ENCODE data around the gene PCBP3. TPM values are rescaled to one million over a fixed set of nuclear protein-coding genes. Genes with fewer than 3 reads are reported as not detected.
"Not testable (repeated sequence)": the region's sequence is repeated elsewhere in the genome, so short reads cannot be mapped to it uniquely, and the experiment has no call there.

Gene PCBP3
- total RNA-seq, 1 donor, result 2.2 TPM

DNA sequence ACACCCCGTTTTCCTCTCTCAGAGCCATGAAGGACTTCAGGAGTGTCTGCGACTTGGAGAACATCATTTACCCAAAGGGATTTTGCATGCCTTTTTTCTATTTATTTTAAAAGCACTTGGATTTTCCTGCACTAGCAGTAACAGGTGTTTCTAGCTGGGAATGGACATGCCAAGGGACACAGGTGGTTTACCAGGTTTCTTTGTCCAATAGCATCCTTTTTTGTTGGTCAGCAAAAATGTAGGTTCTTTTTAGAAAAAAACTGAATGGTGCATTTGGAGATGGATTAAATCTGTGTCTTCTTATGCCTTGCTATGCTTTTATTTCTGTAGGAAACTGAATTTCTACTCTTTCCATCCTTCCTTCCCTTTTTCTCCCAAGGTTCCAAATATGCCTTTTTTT lies 205.3 kb downstream of the PCBP3 start:
- H3K4me3 ChIP-seq (ENCODE audit: low read length), result no peak overlapping the region
- H3K27me3 ChIP-seq (ENCODE audit: insufficient read depth, low read length), result no peaks in the 10 kb centered on the region
- H3K4me1 ChIP-seq (ENCODE audit: insufficient read depth, low read length), result no peaks in the 10 kb centered on the region
- no peaks in the 10 kb centered on the region for H3K9me3 ChIP-seq (ENCODE audit: low read depth, low read length)

DNA sequence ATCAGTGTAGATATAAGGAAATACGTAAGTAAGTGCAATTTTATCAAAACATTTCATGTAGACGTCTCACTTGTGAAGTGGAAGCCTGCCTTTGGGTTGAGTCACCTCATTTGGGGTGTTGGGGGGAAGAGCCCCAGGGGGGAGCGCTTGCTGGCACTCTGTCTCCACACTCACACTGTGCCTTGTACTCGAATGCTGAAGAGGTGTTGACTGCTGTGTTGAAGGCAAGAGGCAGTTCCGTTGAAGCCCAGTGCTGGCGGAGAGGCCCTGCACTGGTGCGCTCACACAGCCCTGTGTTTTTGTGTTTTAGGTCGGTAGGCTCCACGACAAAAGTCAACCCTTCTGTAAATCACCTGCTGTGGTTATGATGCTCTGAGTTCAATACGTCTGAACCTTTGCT lies 206.1 kb downstream of the PCBP3 start:
- H3K4me3 ChIP-seq (ENCODE audit: low read length), result no peak overlapping the region
- no peaks in the 10 kb centered on the region for H3K27me3 ChIP-seq (ENCODE audit: insufficient read depth, low read length)
- H3K9me3 ChIP-seq (ENCODE audit: low read depth, low read length), result no peaks in the 10 kb centered on the region
- no peaks in the 10 kb centered on the region for H3K4me1 ChIP-seq (ENCODE audit: insufficient read depth, low read length)

DNA sequence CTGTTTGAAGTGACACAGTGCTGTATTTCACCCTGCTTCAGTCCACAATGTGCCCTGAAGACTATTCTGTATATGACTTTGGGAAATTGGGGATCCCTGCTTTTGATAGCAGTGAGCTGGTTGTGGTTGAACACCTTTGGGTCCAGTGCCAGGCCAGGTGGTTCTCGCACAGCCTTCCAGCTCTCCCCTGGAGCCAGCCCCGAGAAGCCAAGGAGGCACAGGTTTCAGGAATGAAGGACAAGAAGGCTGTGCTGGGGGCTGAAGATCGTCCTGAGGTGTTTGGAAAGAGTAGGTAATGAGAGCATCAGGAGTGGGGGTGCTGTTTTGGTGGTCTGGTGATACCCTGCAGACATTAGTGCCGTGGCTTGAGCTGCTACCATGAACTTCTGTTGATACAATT lies 206.7 kb downstream of the PCBP3 start:
- Histone ChIP-seq H3K4me3 (ENCODE audit: low read length) (no peak overlapping the region), H3K4me1 (ENCODE audit: insufficient read depth, low read length) (no peaks in the 10 kb centered on the region), H3K9me3 (ENCODE audit: low read depth, low read length) (no peaks in the 10 kb centered on the region), H3K27me3 (ENCODE audit: insufficient read depth, low read length) (no peaks in the 10 kb centered on the region)

DNA sequence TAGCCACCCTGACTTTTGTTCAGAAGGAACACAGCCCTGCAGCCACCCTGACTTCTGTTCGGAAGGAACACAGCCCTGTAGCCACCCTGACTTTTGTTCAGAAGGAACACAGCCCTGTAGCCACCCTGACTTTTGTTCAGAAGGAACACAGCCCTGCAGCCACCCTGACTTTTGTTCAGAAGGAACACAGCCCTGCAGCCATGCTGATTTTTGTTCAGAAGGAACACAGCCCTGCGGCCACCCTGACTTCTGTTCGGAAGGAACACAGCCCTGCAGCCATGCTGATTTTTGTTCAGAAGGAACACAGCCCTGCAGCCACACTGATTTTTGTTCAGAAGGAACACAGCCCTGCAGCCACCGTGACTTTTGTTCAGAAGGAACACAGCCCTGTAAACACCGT lies 208.9 kb downstream of the PCBP3 start:
- not testable (repeated sequence) for H3K27me3 ChIP-seq (ENCODE audit: insufficient read depth, low read length); H3K4me1 ChIP-seq (ENCODE audit: insufficient read depth, low read length); H3K9me3 ChIP-seq (ENCODE audit: low read depth, low read length); H3K4me3 ChIP-seq (ENCODE audit: low read length)

DNA sequence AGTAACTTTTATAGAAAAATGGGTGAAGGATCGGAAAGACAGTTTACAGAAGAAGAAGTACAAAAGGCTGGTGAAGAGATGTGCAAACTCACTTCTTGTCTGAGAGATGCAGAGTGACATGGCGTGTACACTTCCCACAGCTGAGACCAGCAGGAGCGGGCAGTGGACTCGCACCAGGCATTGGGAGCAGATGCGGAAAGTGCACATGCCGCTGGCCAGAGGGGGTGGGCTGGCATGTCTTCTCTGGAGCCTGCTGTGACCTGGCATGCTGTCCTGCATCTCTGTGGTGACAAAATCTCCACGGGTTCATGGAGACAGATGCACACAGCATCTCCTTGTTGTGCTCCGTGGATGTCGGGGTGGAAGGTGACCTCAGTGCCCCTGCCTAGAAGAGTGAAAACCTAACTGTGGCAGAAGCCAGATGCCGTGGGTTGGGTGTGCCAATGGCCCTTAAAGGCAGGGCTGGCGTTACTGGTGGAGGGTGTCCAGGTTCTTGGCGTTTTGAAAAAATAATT lies 209.4 kb downstream of the PCBP3 start:
- H3K9me3 ChIP-seq (ENCODE audit: low read depth, low read length), result no peaks in the 10 kb centered on the region

DNA sequence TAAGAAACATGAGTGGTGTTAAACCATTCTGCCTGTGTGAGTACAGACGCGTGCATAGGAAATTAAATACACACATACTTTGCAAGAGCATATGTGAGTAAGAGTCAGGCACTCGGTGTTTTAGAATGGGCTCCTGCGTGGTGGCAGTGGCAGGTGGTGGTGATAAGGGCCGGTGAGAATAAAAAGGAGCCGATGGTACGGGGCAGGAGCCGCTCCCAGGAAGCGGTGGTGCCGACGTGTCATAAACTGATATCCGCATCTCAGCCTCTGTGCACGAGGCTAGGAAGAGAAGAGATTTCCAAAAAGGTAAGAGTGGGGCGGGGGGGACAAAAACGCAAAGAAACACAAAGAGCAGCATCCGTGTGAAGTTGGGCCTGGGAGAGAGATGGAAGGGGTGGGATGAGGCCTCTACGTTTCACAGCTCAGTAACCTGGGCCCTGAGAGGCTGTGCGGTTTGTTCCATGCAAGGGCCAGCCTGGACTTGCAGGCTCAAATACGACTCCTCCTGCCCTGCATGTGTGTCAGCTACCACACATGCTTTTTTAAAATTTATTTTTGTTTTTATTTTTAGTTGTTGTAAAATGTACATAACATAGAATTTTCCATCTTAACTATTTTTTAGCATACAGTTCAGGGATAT lies 210.3 kb downstream of the PCBP3 start:
- no peaks in the 10 kb centered on the region for H3K9me3 ChIP-seq (ENCODE audit: low read depth, low read length)
- no peak overlapping the region for H3K4me3 ChIP-seq (ENCODE audit: low read length)
- H3K4me1 ChIP-seq (ENCODE audit: insufficient read depth, low read length), result no peaks in the 10 kb centered on the region
- no peaks in the 10 kb centered on the region for H3K27me3 ChIP-seq (ENCODE audit: insufficient read depth, low read length)

More for the DNA sequence above, 209.4 kb downstream of the PCBP3 start:
- Histone ChIP-seq H3K4me1 (ENCODE audit: insufficient read depth, low read length) (no peaks in the 10 kb centered on the region), H3K4me3 (ENCODE audit: low read length) (no peak overlapping the region), H3K27me3 (ENCODE audit: insufficient read depth, low read length) (no peaks in the 10 kb centered on the region)

DNA sequence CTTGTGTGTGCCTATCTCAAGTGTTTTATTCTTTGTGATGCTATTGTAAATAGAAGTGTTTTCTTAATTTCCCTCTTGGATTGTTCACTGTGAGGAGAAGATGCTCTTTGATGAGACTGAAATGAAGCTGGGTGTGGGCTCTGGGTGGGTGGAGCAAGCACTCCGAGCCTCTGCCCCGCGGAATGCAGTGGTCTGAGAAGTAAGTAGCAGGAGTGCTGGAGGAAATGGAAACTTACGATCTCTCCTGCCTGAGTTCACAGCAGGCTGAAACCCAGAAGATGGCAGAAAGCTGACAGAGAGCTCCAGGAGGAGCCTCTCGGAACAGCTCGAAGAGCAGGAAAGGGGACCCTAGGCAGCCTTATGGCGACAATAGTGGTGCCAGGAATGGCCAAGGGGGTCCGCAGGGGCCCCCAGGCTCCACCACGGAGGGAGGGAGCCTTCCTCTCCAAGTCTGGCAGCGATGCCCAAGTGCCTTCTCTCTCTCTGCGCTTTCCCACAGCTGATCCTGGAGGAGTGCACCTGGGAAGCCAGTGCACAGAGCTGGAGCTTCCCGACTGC lies 211.2 kb downstream of the PCBP3 start:
- no peaks in the 10 kb centered on the region for H3K9me3 ChIP-seq (ENCODE audit: low read depth, low read length)
- no peaks in the 10 kb centered on the region for H3K4me1 ChIP-seq (ENCODE audit: insufficient read depth, low read length)
- no peaks in the 10 kb centered on the region for H3K27me3 ChIP-seq (ENCODE audit: insufficient read depth, low read length)
- no peak overlapping the region for H3K4me3 ChIP-seq (ENCODE audit: low read length)

- Histone ChIP-seq H3K27me3 (ENCODE audit: insufficient read depth, low read length) (no peaks in the 10 kb centered on the region), H3K9me3 (ENCODE audit: low read depth, low read length) (no peaks in the 10 kb centered on the region), H3K4me1 (ENCODE audit: insufficient read depth, low read length) (no peaks in the 10 kb centered on the region), H3K4me3 (ENCODE audit: low read length) (no peak overlapping the region)
Measured at GRCh38 chr21:45855248-45855811, 211.8 kb downstream of the PCBP3 start.

GRCh38 chr21:45856442-45856841 lies 212.9 kb downstream of the PCBP3 start:
- Histone ChIP-seq H3K4me1 (ENCODE audit: insufficient read depth, low read length) (no peaks in the 10 kb centered on the region), H3K27me3 (ENCODE audit: insufficient read depth, low read length) (no peaks in the 10 kb centered on the region), H3K9me3 (ENCODE audit: low read depth, low read length) (no peaks in the 10 kb centered on the region), H3K4me3 (ENCODE audit: low read length) (no peak overlapping the region)

- Histone ChIP-seq H3K9me3 (ENCODE audit: low read depth, low read length) (no peaks in the 10 kb centered on the region), H3K4me1 (ENCODE audit: insufficient read depth, low read length) (no peaks in the 10 kb centered on the region), H3K4me3 (ENCODE audit: low read length) (no peak overlapping the region), H3K27me3 (ENCODE audit: insufficient read depth, low read length) (no peaks in the 10 kb centered on the region)
Measured at GRCh38 chr21:45856906-45857305, 213.4 kb downstream of the PCBP3 start.

DNA sequence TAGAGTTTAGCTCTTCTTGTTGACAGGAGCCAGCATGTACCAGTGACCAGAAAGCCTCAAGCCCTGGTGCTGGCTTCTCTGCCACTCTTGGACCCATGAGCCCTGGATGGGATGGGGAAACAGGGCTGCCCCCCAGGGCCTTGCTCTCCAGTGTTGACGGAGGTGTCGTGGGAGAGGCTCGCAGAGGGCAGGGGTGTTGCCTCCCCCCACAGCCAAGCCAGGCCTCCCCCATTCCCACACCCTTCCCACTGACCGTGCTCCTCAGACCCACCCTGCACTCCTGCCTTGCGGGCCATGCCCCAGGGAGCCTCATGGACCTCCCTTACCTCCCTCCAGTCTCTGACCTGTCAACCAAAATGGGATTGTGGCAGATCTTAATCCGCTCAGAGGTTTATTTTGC lies 214.2 kb downstream of the PCBP3 start:
- Histone ChIP-seq H3K4me3 (ENCODE audit: low read length) (no peak overlapping the region), H3K9me3 (ENCODE audit: low read depth, low read length) (no peaks in the 10 kb centered on the region), H3K4me1 (ENCODE audit: insufficient read depth, low read length) (no peaks in the 10 kb centered on the region), H3K27me3 (ENCODE audit: insufficient read depth, low read length) (no peaks in the 10 kb centered on the region)

DNA sequence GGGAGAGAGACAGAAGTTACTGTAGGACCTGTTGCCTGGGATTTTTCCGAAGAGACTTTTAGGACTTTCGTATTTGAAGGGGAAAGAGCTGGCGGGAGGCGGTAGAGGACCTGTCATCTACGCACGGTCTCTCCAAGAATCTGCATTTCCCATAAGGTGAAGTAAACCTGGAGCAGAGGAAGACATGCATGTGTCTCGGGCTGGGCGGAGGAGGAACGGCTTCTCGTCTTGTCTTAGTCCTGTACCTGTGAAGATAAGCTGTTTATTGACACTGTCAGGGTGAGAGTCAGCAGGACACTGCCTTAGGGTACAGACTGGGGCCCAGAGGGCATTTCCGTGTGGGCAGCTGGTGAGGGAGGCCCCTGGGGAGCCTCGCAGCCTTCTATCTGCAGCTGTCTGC lies 214.7 kb downstream of the PCBP3 start:
- H3K27me3 ChIP-seq (ENCODE audit: insufficient read depth, low read length), result no peaks in the 10 kb centered on the region
- no peak overlapping the region for H3K4me3 ChIP-seq (ENCODE audit: low read length)
- H3K9me3 ChIP-seq (ENCODE audit: low read depth, low read length), result no peaks in the 10 kb centered on the region
- no peaks in the 10 kb centered on the region for H3K4me1 ChIP-seq (ENCODE audit: insufficient read depth, low read length)

DNA sequence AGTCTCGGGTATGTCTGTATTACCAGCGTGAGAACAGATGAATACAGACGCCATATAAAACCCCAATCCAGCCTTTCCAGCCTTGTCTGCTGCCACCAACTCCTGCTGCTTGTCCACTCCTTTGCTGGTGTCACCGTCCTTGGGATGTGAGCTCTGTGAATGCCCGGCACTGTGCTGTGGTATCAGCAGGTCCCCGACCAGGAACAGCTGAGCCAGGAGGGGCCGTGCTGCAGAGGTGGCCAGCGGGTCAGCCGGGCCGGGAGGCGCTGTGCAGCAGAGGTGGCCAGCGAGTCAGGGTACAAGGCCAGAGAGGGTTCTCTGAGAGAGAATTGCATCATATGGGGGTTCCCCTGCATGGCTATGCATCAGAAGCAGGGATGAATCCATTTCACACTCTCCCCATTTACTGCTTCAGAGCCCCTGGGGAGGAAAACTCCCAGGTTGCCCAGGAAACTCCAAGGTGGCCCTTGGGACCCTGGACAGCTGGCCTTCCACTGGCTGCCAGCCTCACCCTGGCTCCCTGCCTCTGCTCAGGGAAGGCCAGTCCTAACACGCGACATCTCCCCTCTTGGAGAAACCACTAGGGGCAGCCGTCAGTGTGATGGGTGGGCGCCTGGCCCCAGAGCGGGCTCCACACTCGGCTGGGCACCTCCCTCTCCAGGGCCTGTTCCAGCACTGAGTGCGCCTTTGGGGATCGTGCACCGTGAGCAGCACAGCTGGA lies 215.7 kb downstream of the PCBP3 start:
- no peaks in the 10 kb centered on the region for H3K4me1 ChIP-seq (ENCODE audit: insufficient read depth, low read length)
- no peaks in the 10 kb centered on the region for H3K9me3 ChIP-seq (ENCODE audit: low read depth, low read length)
- no peaks in the 10 kb centered on the region for H3K27me3 ChIP-seq (ENCODE audit: insufficient read depth, low read length)
- H3K4me3 ChIP-seq (ENCODE audit: low read length), result no peak overlapping the region

GRCh38 chr21:45859762-45860357 lies 216.3 kb downstream of the PCBP3 start:
- Histone ChIP-seq H3K27me3 (ENCODE audit: insufficient read depth, low read length) (no peaks in the 10 kb centered on the region), H3K4me3 (ENCODE audit: low read length) (no peak overlapping the region), H3K9me3 (ENCODE audit: low read depth, low read length) (no peaks in the 10 kb centered on the region), H3K4me1 (ENCODE audit: insufficient read depth, low read length) (no peaks in the 10 kb centered on the region)

DNA sequence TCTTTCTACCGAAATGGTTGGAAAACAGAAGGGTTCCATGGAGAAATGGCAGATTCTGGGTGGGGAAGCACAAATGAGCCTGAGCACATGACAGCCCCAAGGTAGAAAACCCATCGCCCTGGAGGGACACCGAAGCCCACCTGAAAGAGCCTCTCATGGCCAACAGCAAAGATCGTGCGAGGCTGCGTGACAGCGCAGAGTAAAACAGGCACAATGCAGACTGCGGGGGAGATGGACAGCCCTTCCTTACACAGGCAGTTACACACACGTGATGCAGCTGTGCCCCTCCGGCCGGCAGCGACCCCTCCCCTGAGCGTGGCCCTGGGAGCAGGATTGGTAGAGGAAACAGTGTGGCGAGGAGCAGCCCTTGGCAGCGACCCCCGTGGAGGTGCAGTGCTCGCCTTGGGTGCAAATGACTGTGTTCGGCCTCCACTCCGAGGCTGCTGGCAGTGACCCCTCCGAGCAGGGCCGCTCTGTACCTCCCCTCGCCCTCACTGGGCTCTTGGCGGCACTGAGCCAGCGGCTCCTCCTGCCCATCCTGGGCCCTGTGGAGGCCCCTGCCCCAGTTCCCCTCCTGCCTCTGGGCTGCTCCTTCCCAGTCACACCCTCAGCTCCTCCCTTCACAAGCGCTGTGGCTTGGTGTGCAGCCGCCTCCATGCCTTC lies 217.1 kb downstream of the PCBP3 start:
- H3K4me3 ChIP-seq (ENCODE audit: low read length), result no peak overlapping the region
- H3K27me3 ChIP-seq (ENCODE audit: insufficient read depth, low read length), result no peaks in the 10 kb centered on the region
- no peaks in the 10 kb centered on the region for H3K4me1 ChIP-seq (ENCODE audit: insufficient read depth, low read length)
- H3K9me3 ChIP-seq (ENCODE audit: low read depth, low read length), result no peaks in the 10 kb centered on the region

Measured in mononuclear cell (primary cell).